GM21390 (cell line): ENCODE data around the gene ANKMY1.

Experiments used
- ATAC-seq: cut with Tn5 transposase; IDR thresholded peaks from one replicate; pipeline ENCODE4 v1.9.1; 2021; ENCODE audit not compliant: unreplicated experiment

ANKMY1 gene, protein sequence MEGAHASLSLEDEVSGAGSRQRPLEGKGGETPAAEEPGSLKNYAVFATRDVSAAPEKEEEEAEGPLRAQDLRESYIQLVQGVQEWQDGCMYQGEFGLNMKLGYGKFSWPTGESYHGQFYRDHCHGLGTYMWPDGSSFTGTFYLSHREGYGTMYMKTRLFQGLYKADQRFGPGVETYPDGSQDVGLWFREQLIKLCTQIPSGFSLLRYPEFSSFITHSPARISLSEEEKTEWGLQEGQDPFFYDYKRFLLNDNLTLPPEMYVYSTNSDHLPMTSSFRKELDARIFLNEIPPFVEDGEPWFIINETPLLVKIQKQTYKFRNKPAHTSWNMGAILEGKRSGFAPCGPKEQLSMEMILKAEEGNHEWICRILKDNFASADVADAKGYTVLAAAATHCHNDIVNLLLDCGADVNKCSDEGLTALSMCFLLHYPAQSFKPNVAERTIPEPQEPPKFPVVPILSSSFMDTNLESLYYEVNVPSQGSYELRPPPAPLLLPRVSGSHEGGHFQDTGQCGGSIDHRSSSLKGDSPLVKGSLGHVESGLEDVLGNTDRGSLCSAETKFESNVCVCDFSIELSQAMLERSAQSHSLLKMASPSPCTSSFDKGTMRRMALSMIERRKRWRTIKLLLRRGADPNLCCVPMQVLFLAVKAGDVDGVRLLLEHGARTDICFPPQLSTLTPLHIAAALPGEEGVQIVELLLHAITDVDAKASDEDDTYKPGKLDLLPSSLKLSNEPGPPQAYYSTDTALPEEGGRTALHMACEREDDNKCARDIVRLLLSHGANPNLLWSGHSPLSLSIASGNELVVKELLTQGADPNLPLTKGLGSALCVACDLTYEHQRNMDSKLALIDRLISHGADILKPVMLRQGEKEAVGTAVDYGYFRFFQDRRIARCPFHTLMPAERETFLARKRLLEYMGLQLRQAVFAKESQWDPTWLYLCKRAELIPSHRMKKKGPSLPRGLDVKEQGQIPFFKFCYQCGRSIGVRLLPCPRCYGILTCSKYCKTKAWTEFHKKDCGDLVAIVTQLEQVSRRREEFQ

DNA sequence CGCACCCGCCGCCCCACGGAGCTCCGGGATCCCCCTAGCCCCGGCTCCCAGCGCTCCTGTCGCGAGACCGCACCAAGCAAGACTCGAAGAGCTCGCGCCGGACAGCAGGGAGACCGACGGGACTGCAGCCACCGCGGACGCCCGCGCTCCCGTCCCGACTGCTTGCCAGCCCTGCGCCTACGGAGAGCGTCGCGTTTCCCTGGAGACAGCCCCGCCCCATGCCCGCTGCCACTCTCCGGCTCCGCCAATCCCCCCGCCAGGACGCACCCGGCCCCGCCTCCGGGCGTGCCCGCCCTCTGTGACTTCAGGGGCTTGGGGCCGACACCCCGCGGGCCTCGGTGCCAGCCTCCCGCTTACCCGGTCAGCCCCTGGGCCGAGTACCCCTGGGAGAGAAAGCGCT lies at the start of gene ANKMY1:
Gene ANKMY1, minus strand, starts transcription at position 181 of the 400 bp plus-strand sequence. CDS start 653 bp downstream, outside the sequence.
- no peak for ATAC-seq

DNA sequence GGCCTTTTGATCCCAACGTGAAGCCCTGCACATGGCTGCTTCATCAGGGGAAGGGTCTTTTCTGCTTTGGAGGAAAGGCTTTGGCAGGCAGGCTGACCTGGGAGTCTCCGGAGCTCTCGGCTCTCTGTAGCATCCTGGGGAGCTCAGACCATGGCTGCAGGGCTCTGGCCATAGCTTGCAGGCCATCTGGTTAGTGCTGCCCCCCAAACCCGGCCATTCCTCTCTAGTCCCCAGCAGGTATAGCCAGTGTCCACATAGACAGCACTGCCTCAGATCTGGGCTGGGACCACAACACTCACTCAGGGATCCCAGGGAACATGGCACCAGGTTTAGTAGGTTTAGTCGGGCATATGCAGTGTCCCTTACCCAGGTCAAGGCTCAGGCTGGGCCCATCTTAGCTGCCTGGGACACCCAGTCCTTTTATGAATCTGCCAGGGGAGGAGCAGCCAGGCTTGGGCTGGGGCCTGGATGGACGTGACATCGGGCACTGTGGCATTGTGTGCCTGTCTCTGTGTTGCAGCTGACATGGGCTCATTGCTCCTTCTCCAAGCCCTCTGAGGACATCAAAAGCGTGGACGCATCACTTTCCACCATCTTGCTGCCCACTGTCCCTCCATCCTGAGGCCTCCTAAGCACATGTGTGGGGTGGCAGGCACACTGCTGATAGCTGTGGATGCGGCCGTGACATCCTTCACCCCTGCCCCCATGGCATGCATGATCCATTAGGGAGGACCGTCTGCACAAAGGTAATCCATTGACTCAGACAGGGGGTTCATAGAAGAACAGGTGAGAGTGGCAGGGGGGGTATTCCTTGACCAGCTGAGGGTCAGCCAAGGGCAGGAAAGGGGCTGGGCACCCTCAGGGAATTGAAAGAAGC lies 48.3 kb upstream of the ANKMY1 start:
- no peak for ATAC-seq

DNA sequence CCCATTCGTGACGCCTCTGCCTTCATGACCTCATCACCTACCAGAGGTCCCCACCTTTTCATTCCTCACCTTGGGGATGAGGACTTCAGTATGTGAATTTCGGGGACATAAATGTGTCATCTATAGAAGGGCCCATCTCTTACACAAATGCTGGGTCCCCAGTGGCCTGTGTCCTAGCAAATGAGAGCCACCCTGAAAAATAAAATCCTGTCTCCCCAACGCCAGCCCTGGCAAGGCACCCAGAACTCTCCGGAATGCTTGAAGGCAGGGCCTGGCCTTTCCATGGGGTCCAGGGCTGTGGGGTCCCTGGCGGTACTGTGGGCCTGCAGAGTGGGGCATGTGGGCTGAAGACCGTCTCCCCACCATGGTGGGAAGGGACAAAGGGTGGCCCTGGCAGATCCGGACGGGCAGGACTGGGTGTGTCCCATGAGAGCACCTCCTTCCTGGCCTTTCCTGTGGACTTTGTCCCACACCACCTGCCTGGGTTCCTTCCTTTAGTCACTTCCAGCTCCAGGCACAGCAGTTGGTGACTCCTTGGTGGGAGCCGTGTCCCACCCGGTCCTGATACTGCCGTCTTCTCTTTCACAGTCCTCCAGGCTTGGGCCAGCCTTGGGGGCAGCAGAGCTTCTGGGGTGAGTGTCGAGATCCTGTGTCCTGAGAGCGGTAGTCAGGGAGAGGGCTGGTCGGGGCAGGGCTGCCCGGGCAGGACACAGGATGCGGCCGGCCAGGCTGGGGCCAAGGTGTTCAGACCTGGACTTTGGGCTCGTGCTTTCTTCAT lies 47.3 kb upstream of the ANKMY1 start:
- no peak for ATAC-seq

- no peak for ATAC-seq
Observed at GRCh38 chr2:240604291-240604938, 46.6 kb upstream of the ANKMY1 start.

GRCh38 chr2:240603846-240604245 lies 46.1 kb upstream of the ANKMY1 start:
- ATAC-seq, result no peak

DNA sequence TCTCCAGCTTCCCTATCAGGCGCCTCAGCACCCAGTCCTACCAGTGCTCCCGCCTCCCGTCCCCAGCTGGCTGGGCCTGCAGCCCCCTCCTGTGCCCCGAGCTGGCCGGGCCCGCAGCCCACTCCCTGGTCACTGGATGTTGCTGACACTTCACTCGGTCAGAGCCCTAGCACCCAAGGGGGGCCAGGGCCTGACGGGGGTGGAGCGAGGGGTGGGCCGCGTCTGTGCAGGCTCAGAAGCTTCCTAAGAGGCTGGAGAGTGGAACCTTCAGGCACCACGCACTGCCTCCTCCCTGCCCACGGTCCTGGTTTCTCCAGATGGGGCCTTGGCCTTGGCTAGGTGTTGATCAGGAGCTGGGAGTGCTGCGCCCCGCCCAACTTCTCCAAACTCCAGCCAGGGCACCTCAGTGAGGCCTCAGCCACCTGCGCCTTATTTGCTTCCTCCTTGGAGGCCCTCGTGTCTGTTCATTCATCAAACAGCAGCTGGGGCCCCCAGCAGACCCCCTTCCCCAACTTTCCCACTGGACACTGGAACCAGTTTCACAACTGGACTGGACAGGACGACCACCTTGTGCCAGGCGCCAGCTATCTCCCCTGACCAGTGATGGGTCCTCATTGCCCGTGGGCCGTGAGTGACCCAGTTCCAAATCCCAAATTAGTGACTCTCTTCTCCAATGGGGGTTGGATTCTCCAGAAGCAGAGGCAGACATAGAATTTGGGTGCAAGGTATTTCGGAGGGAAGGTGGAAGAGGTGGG lies 45.5 kb upstream of the ANKMY1 start:
- no peak for ATAC-seq

DNA sequence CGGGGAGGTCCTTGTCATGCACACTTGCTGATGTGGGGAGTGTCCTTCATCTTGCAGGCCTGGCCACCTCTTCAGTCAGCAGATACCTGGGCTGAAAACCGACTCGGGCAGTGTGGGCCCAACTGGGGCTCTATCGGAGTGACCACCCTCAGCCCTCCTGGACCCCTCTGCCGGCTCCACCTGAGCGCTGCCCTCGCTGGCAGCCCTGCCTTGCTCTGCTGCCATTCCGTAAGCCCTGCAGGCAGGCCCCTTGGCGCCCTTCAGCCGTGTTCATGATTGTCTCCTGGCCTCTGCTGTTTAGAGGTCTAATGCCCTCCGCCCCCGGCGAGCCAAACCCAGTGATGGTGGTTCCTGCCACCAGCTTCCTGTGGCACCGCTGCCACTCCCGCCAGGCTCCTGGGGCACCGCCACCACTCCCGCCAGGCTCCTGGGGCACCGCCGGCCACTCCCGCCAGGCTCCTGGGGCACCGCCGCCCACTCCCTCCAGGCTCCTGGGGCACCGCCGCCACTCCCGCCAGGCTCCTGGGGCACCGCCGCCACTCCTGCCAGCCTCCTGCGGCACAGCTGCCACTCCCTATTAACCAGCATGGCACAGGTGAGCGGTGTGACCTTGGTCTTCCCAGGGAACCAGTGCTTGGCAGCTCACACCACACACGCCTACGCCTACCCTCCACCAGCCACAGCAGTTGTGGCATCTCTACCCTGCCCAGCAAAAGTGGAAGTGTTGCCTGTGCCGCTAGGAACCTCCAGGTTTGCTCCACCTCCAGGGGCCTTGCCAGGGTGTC lies 44.7 kb upstream of the ANKMY1 start:
- ATAC-seq, result no peak

DNA sequence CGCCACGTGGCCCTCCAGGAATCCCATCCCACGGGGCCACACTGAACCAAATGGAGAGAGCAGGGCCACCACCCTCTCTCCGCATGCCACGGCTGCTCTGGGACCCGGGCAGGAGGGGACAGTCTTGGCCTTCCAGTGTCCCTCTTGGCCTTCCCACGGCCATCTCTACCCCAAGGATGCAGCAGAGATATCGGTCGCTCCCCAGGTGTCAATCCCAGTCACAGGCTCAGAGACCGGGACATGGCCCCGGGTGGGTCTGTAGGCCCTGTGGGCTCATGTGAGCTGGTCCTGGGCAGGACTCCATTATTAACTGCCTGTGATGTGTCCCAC lies 44.0 kb upstream of the ANKMY1 start:
- no peak for ATAC-seq

DNA sequence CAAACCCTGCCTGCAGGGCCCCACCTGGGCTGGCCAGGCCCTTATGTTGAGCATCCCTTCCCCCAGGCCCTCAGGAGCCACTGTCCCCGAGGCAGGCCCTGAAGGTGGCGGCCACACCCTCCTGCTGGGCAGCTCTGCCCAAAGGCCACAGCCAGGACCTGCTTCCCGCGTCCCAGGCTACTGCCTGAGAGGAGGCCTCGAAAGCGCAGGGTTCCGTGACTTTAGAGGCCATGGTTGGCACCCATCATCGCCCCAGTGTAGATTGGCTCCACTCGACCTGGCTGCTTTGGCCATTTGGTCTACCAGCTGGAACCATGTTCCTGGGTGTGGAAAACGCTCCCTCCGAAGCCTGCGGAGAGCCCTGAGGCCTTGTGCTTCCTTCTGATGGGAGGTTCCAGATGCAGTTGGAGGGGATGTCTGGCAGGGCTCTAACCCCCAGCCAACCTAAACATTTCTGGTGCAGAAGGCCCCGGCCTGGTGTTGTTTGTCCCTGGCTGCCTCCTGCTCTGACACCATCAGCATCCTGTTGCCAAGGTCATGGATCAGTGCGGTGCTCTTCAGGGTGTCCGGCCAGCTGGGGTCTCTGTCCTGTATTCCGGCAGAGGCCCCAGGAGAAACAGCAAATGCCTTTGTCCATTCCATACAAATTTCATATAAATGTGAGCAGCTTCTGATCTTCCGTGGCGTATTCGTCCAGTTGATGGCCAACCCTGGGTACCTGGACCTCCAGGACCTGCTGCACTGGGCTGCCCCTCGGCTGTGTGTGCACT lies 43.5 kb upstream of the ANKMY1 start:
- ATAC-seq, result no peak

- ATAC-seq, result no peak
Observed at GRCh38 chr2:240600451-240600961, 42.7 kb upstream of the ANKMY1 start.

GRCh38 chr2:240599141-240599583 lies 41.4 kb upstream of the ANKMY1 start:
- ATAC-seq, result no peak

DNA sequence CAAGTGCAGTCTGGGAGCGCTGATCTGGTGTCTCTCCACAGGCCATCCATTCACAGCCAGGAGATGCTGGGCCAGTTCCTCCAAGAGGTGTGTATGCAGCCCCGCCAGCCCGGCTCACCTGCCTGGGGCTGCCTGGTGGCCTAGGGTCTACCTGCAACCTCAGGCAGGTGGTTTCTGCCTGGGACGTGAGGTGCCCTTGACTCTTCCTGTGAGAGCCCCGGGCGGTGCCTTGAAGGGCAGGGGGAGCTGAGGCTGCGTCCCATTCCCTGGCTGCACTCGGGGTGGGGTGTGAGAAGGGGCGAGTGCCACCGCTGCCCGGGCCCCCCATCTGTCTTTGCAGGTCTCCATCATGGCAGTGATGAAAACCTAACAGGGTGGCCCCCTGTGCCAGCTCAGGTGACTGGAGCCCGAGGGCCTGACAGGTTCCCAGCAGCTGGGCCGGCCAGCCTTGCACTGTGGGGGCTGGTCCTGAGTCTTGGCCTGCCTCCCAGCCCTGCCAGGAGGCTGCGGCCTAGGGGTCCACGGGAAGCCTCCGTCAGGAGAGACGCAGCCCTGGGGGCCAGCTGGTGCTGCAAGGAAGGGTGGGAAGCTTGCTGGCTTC lies 40.6 kb upstream of the ANKMY1 start:
- ATAC-seq, result no peak

DNA sequence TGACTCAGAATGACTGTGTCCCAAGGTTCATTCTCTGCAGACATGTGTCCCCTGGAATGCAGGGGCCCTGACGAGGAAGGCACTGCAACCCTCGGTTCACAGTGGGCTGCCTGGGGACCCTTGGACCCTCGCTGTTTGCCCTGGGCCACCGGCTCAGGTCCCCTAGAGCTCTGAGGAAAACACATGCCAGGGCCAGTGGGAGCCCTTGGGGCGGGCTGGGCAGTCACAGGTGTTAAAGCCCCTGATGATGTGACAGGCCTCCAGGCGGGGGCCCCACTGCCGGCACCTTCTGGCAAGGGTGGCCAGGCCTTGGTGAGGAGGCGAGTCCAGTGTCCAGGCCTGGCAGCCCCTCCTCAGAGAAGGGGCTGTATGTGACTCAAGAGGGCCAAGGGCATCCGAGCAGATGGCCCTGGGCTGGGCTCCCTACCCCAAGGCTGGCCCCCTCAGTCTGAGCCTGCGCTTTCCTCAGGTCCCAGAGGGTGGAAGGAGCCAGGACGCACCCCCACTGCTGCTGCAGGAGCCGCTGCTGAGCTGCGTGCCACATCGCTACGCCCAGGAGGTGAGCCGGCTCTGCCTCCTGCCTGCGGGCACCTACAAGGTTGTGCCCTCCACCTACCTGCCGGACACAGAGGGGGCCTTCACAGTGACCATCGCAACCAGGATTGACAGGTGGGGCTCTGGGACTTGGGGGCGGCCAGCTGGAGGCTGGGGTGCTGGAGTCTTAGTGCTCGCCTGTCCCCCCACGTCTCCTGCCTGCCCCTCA lies 39.8 kb upstream of the ANKMY1 start:
- no peak for ATAC-seq

GRCh38 chr2:240597054-240597418 lies 39.2 kb upstream of the ANKMY1 start:
- ATAC-seq, result no peak

- ATAC-seq, result no peak
Observed at GRCh38 chr2:240596491-240596931, 38.7 kb upstream of the ANKMY1 start.

- no peak for ATAC-seq
Observed at GRCh38 chr2:240596080-240596460, 38.3 kb upstream of the ANKMY1 start.
